HG02623 (cell line): ENCODE data around the gene NOTCH4.
"Not testable (repeated sequence)": the region's sequence is repeated elsewhere in the genome, so short reads cannot be mapped to it uniquely, and the experiment has no call there.

ENCODE experiments used
- ATAC-seq: cut with Tn5 transposase; IDR thresholded peaks from one replicate; pipeline ENCODE4 v1.9.1; 2021; ENCODE audit warnings: moderate library complexity; ENCODE audit not compliant: unreplicated experiment

NOTCH4 gene

DNA sequence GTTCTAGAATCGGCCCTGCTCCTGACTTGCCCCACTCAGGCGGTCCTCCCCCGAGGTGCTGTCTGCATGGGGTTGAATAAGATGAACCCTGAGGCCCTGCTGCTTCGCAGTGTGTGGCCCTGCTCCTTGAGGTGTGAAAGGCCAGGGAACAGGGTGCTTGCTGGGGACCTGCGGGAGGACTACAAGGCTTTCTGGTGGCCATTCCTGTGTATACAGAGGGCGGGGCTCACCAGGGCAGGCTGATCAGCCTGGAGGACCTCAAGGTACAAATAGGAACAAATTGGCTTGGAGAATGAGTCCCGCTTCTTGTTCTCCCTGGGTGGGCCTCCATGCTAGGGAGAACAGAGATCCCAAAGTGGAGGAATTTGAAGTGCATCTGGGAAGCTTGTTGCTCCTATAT, 5.7 kb downstream of the NOTCH4 start:
- ATAC-seq, result no peak

DNA sequence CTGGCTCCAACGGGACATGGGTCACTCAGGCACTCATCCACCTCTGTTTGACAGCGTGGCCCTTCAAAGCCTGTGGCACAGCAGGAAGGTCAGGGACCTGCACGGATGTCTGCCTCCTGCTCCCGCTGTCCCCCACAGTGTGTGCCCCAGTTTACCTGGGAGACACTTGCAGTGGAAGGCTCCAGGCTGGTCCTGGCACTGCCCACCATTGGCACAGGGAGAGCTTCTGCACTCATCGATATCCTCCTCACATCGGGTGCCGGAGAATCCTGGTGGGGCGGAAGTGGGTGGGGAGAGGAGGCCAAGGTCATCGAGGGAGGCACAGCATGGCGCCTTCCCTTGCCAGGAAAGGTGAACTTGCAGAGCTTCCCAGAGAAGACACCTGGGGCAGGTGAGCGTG, 6.9 kb downstream of the NOTCH4 start:
- ATAC-seq, result no peak

DNA sequence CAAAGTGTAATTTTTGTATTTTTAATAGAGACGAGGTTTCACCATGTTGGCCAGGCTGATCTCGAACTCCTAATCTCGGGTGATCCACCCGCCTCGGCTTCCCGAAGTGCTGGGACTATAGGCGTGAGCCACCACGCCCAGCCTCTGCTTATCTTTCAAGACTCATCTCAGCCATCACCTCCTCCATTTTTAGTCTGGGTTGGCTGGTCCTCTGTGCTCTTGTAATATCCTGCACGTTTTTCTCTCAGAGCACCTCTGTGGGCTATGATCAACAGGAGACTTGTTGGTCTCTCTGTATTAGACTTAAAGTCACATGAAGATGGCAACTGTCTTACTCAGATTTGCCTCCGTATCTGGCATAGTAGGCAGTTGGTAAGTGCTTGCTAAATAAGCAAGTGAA, 7.6 kb downstream of the NOTCH4 start:
- ATAC-seq, result no peak

DNA sequence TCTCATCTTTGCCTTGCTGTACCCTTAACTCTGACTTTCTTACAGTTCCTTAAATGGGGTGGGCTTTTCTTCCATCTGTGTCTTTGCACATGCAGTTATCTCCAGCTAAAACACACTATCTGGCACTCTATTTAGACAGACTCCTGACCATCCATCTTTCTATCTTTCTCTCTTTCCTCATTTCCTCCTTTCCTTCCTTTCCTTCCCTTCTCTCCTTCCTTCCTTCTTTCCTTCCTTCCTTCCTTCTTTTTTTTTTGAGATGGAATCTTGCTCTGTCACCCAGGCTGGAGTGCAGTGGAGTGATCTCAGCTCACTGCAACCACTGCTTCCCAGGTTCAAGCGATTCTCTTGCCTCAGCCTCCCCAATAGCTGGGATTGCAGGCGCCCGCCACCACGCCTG, 8.2 kb downstream of the NOTCH4 start:
- ATAC-seq, result no peak

DNA sequence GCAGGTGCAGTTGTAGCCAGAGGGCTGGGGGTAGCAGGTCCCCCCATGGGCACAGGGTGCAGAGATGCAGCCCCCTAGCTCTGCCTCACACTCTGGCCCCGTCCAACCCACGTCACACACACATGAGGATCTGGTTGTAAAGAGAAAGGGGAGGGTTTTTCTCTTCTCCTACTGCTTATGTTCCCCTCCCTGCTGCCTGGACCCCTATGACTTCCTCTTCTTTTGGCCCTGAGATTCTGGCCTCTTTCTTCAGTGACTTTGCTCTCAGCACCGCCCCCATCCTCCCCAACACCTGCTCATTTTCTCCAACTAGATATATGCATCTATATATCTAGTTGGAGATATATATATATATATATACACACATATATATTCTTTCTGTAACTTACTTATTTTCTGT, 9.7 kb downstream of the NOTCH4 start:
- ATAC-seq, result no peak

DNA sequence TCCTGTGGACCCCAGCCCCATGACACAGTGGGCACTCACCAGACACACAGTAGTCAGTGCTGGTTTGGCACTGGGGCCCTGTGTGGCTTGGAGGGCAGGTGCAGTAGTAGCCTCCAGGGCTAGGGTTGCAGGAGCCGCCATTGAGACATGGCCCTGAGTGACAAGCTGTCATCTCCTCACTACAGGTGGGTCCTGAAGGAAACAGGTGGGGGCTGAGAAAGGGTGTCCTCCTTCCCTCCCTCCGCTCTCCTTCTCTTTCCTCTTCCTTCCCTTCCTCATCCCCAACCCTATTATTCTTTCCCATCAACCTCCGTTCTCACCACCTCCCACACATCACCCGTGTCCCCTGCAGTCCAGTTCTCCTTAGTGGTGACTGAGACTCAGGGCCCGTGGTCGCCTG, 10.2 kb downstream of the NOTCH4 start:
- ATAC-seq, result no peak

DNA sequence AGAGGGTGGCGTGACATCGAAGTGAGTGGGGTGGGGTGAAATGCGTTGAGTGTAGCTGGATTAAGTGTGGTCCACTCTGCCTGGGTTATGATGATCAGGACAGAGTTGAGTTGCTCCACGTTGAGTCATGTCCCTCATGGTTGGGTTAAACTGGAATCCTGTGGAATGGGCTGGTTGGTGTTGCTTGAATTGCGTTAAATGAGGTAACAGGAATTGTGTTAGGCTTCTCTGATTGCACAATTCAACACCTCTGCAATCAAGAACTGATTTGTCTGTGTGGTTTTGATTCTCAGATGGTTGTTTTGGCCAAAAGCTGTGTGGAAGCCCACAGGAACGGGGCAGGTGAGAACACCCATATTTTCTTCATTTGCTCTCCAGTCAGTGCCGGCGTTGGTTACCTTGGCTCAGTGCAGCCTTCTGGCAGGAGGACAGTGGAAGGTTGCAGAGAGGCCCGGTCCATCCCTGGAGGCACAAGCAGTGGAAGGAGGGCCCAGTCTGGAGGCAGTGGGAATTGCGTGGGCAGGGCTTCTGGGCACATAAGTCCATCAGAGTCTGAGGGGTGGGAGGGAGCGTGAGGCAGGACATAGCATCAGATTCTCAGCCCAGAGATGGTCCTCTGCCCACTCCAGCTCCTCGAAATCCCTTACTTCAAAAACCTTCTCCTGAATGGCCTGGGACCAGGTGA, 11.6 kb downstream of the NOTCH4 start:
- ATAC-seq, result no peak

DNA sequence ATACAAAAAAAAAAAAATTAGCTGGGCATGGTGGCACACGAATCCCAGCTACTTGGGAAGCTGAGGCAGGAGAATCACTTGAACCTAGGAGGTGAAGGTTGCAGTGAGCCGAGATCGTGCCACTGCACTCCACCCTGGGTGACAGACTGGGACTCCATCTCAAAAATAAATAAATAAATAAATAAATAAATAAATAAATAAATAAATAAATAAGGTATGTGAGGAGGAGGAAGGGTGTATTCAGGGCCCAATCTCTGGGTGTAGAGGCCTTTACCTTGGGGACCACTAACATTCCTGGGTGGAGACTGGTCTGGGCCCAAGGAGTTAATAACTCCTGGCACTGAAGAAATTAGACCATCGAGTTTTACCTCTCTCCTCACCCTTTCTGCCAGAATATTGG, 12.4 kb downstream of the NOTCH4 start:
- ATAC-seq, result not testable (repeated sequence)

DNA sequence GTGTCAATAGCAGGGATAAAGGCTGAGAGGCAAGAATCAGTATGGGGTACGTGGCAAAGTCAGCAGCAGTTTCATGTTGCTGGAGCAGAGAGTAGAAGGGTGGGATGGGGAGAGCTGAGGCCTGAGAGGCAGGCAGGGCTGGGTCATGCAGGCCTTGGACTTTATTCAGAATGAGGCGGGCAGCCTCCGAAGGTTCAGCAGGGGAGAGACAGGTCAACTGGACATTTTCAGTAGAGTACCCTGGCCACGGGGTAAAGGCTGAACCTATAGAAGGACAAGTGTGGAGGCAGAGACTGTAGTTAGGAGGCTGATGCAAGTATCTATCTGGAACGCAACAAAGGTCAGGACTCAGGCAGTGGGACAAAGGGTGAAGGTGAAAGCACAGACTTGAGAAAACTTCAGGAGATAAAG, 13.7 kb downstream of the NOTCH4 start:
- ATAC-seq, result no peak

DNA sequence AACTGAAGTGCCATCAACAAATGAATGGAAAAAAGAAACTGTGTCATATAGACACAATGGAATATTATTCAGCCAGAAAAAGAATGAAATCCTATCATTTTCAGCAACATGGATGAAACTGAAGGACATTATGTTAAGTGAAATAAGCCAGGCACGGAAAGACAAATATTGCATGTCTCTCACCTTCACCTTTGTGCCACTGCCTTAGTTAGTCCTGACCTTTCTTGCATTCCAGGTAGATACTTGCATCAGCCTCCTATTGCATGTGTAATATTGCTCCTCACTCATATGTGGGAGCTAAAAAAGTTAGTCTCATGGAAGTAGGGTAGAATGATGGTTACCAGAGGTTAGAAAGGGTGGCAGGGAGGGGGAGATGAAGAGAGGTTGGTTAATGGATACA, 14.9 kb downstream of the NOTCH4 start:
- ATAC-seq, result no peak

DNA sequence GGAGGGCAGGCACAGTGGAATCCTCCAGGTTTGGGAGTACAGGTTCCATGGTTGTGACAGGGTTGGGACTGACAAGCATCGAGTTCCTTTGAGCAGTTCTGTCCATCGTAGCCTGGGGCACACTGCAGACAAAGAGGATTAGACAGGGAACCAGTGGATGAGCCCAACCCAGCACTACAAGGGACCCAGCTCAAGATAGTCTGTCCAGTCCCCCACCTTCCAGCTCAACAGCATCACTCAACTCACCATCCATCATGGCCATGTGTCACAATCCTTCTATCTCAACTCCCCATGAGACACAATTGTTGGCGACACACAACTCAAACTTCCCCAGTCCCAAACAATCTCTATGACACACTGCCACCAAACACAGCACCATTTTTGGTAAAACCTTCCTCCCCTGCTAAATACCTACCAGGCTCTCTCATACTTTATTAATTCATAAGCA, 19.6 kb downstream of the NOTCH4 start:
- no peak for ATAC-seq

DNA sequence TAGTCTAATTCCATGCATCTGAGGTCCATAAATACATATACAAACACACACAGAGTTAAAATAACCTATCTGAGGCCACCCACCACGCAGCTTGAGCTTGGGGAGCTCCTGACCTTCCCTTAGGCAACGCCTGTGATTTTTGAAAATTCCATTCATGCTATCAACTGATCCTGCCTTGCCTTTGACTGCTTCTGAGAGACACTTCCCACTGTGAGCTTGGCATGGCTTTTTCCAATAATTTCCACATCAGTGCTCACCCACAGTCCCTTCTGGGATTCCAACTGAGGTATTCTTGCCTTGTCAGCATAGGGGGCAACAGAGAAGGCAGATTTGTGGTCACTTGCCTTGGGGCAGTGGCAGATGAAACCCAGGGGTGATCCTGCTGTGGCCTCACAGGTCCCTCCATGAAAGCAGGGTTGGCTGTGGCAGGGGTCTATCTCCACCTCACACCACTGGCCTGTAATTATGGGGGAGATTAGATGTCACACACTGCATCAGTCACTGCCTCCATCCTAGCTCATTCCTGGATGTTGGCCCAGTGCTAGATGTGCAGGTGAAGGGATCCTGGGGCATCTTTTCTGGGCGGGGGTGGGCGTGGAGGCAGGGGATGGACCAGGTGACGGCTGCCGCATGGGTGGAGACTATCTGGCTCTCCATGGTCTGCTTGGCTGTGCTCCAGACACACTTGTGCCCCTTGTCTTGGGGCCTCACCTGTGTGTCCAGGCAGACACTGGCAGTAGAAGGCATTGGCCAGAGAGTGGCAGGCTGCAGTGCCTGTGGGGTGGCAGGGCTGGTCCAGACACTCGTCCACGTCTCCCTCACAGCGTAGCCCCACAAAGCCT, 20.2 kb downstream of the NOTCH4 start:
- ATAC-seq, result no peak

DNA sequence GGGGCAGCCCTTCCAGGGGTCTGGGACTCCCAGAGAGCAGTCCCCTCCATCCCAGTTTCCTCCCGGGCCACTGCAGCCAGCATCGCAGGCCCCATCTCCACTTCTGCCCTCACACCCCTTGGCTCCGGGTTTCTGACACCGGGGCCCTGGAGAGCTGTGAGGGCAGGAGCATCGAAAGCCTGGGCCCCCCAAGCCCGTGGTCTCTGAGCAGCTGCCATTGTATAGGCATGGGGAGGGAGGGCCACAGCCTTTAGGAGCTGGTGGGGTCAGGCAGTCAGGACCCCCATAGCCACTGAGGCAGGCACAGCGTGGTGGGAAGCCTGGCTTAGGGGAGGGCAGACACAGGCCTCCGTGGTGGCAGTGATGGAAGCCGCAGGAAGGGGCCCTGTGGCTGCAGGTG, 21.7 kb downstream of the NOTCH4 start:
- ATAC-seq, result no peak

DNA sequence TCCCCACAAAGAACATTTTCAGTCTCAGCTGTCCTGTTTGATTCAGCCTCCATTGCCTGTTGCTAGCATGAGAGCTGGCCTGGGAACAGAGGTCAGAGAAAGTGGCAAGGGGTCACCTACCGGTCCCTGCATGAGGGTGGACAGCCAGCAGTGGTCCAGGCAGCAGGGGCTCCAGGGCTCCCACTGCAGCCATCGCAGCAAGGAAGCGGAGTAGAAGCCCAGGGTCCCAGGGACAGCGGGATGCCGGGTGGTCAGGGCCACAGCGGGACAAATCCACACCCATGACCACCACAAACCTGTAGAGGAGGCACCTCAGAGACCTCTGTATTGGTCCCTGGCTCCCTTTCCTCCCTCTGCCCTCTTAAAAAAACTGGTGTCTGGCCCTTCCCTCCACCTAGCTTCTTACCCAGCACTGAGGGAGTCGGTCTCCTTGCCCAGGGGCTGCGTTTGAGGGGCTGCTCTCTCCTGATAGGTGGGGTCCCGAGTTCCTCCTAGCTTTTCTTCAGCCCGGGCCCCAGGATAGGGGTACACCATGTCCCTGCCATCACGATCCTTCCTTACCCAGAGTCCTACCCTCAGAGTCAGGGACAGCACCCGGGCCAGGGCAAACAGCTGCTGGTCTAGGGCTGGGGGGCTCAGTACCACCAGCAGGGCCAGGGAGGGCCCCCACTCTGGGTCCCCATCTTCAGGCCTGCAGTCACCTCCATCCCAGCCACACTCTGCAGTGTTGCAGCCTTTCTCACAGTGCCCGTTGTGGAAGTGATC, 23.0 kb downstream of the NOTCH4 start:
- no peak for ATAC-seq

DNA sequence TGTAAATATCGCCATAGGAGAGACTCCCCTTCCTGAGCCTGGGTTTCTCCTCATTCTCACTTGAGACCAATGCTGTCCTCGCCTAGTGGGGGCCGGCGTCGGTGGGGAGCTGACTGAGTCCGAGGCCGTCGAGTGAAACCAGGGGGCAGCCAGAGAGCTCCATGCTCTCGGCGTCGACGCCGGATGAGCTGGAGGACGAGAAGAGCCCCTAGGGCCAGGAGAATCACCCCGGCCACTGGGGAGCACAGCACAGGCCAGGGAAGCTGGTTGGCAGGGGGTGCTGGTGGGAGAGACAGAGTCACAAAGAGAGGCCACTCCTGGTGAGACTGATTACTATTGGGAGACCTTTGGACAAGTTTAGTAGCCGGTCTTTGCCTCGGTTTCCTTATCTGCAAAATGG, 25.0 kb downstream of the NOTCH4 start:
- no peak for ATAC-seq

DNA sequence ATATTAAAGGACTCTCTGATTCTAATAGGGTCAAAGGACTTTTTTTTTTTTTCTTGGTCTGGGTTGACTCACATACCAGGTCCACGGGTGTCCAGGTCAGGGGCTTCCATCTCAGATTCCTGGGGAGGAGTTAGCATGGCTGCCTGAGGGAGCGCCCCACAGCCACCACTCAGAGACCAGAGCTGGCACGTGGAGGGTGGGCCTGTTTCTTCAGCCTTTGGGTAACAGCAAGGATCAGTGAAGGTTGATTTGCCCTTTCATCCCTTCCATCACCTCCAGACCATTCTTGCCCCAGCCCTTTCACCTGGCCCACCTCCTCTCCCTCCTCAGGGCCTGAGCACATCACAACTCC, 25.5 kb downstream of the NOTCH4 start:
- ATAC-seq, result no peak

DNA sequence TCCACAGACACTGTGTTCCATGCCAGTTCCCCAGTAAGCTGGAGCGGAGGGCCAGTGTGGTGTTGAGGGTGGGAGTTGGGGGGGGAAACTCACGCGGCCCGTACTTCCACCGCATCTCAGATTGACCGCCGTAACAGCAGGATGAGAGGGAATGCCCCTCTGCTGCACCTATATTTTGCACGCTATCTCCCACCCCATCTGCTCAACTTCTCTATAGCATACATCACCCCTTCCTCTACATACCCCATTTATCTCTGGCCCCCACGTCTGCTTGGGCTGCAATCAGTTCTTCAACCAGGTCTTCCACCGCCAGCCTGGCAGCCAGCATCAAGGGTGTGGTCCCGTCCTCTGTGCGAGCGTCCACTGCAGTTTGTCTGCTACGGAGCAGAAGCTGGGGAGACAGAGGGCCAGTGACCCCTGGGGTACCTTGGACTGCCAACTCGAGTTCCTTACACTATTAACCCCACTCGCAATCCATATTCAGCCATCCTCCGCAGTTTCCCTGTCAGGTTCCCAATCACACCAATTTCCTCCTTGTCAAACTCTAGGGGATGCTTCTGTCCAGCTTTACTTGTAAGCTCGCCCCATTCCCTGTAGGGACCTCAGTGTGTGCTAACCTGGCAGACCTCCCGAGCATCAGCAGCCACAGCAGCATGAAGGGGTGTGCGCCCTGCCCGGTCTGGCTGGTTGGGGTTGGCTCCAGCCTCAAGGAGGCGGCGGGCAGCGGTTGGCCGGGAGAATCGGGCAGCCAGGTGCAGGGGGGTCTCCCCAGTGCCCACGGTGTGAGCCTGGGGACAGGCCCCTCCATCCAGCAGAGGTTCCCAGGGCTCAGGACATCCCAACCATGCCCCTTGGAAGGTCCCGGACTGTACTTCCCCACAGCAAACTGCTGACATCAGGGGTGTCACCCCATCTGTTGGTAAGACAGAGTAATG, 26.9 kb downstream of the NOTCH4 start:
- no peak for ATAC-seq

DNA sequence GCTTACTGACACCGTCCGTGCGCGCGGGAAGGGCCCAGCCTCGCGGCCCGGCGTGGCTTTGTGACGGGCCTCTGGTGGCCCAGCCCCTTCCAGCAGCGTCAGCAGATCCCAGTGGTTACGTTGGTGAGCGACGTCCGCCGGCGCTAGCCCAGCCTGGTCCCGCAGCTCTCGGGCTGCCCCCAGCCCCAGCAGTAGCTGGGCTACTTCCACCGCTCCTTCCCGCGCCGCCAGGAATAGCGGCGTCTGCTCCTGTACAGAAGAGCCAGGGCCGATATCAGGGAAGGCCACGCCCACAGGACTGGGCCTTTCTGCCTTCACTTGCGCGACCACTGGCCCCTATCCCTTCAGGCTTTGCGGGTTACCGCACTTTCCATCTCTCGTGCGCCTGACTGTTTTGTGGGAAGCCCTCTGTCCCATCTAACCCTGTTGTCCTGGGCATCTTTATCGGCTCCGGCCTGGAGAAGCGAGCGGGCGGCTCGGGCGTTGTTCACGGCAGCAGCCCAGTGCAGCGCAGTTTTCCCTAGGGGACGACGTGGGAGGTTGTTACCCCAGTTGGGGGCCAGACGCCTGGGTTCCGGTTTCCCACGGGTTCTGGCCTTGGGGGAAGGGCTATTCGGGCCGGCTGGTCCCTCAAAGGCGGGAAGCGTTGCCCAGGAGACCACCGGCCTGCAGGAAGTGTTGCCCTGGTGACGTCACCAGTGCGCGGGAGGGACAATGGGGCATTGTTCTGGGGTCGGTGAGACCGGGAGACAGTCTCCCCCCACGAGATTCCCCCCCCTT, 27.8 kb downstream of the NOTCH4 start:
- peak; percentile 75 for ATAC-seq

DNA sequence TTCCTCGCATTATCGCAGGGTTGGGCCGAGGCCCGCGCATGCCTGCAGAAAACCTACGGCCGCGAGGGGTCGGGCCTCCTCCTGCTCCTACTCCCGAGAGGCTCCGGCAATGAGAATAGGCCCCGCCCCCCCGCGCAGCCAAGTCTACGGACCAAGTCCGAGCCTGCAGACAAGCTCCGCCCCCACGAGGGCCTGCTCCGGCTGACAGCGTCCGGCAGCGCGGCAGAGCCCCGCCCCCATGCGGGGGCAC, 28.3 kb downstream of the NOTCH4 start:
- peak; percentile 66 for ATAC-seq
